ENCODE results near the gene SPOCK1. TPM values are rescaled to one million over a fixed set of nuclear protein-coding genes. Genes with fewer than 3 reads are reported as not detected.
A peak's percentile ranks its signal among the peaks of the same experiment; 100 is the strongest.

Gene SPOCK1
- total RNA-seq, 1 experiment from 2014 or later, result 9.8 TPM

- Histone ChIP-seq H3F3A (ENCODE audit: low read length, unreplicated experiment) (no peaks in the 10 kb centered on the region), H3K79me2 (ENCODE audit: low read length) (no peaks in the 10 kb centered on the region), H4K20me1 (ENCODE audit: low read length) (no peaks in the 10 kb centered on the region), H3K27me3 (ENCODE audit: low read length) (no peaks in the 10 kb centered on the region), H3K27ac (ENCODE audit: low read length) (no peak overlapping the region), H3K4me3 (ENCODE audit: low read length) (no peak overlapping the region), H3K9me2 (replicated peaks; ENCODE audit: low read length) (no peaks in the 10 kb centered on the region), H2AFZ (ENCODE audit: low read length) (no peak overlapping the region), H3K9me3 (ENCODE audit: low read length) (no peaks in the 10 kb centered on the region), H3K4me2 (ENCODE audit: low read length) (no peak overlapping the region), H3K9ac (ENCODE audit: low read length) (no peak overlapping the region), H3K4me1 (ENCODE audit: insufficient read depth, low read length) (no peaks in the 10 kb centered on the region), H3K36me3 (ENCODE audit: low read depth, low read length) (no peaks in the 10 kb centered on the region)
- BruUV-seq (replicated peaks), result no TSS peak
- ATAC-seq (no peak), DNase-seq (no peak)
- ChIA-PET POLR2A (ENCODE audit: unreplicated experiment) (no interaction called here), CTCF (no interaction called here)
- no peak for TF ChIP-seq EZH2phosphoT487 (IDR thresholded peaks at IDR 0.05; ENCODE audit: borderline replicate concordance, low read length)
- TF ChIP-seq, protein P1, sequence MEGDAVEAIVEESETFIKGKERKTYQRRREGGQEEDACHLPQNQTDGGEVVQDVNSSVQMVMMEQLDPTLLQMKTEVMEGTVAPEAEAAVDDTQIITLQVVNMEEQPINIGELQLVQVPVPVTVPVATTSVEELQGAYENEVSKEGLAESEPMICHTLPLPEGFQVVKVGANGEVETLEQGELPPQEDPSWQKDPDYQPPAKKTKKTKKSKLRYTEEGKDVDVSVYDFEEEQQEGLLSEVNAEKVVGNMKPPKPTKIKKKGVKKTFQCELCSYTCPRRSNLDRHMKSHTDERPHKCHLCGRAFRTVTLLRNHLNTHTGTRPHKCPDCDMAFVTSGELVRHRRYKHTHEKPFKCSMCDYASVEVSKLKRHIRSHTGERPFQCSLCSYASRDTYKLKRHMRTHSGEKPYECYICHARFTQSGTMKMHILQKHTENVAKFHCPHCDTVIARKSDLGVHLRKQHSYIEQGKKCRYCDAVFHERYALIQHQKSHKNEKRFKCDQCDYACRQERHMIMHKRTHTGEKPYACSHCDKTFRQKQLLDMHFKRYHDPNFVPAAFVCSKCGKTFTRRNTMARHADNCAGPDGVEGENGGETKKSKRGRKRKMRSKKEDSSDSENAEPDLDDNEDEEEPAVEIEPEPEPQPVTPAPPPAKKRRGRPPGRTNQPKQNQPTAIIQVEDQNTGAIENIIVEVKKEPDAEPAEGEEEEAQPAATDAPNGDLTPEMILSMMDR (conservative IDR thresholded peaks at IDR 0.05; ENCODE audit: low read depth, low read length), result no peak
- TF ChIP-seq EZH2 (IDR thresholded peaks at IDR 0.05; ENCODE audit: low read length, unreplicated experiment), result no peak
- intact Hi-C loops (cut with micrococcal nuclease), result loop anchor here (5.0 kb wide), 1 partner anchor 252 kb away; no protein-coding TSS in a partner anchor
Measured at GRCh38 chr5:137054792-137055191, 444.3 kb downstream of the SPOCK1 start.

DNA sequence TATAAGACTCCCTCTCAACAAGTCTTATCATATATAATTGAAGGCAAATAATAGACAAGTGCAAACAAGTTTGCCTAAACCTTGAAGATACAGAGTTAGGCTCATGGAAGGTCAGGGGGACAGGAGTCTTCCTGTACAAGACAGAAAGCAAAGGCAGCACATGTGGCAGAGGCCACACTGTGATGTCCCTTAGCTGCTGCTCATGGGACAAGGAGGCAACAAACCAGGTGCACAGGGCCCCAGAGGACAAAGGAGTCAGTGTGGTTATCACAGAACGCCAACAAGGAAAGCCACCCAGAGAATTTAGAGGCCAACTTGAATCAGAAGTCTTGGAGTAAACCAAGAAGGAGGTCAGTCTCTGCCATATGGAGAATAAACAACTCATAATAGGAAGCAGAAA, 444.8 kb downstream of the SPOCK1 start:
- Histone ChIP-seq H3K9me3 (ENCODE audit: low read length) (no peaks in the 10 kb centered on the region), H3K9me2 (replicated peaks; ENCODE audit: low read length) (no peaks in the 10 kb centered on the region), H3K4me2 (ENCODE audit: low read length) (no peak overlapping the region), H3K27me3 (ENCODE audit: low read length) (no peaks in the 10 kb centered on the region), H3K9ac (ENCODE audit: low read length) (no peak overlapping the region), H3K36me3 (ENCODE audit: low read depth, low read length) (no peaks in the 10 kb centered on the region), H2AFZ (ENCODE audit: low read length) (no peak overlapping the region), H3F3A (ENCODE audit: low read length, unreplicated experiment) (no peaks in the 10 kb centered on the region), H3K27ac (ENCODE audit: low read length) (no peak overlapping the region), H4K20me1 (ENCODE audit: low read length) (no peaks in the 10 kb centered on the region), H3K4me3 (ENCODE audit: low read length) (no peak overlapping the region), H3K79me2 (ENCODE audit: low read length) (no peaks in the 10 kb centered on the region), H3K4me1 (ENCODE audit: insufficient read depth, low read length) (no peaks in the 10 kb centered on the region)
- TF ChIP-seq EZH2phosphoT487 (IDR thresholded peaks at IDR 0.05; ENCODE audit: borderline replicate concordance, low read length) (no peak), EZH2 (IDR thresholded peaks at IDR 0.05; ENCODE audit: low read length, unreplicated experiment) (no peak)
- TF ChIP-seq, protein P1 (conservative IDR thresholded peaks at IDR 0.05; ENCODE audit: low read depth, low read length), result no peak
- CTCF ChIA-PET, result no interaction called here
- POLR2A ChIA-PET (ENCODE audit: unreplicated experiment), result no interaction called here
- BruUV-seq (replicated peaks), result no TSS peak
- intact Hi-C loops (cut with micrococcal nuclease), result loop anchor here (5.0 kb wide), 1 partner anchor 252 kb away; no protein-coding TSS in a partner anchor
- DNase-seq, result no peak
- no peak for ATAC-seq

DNA sequence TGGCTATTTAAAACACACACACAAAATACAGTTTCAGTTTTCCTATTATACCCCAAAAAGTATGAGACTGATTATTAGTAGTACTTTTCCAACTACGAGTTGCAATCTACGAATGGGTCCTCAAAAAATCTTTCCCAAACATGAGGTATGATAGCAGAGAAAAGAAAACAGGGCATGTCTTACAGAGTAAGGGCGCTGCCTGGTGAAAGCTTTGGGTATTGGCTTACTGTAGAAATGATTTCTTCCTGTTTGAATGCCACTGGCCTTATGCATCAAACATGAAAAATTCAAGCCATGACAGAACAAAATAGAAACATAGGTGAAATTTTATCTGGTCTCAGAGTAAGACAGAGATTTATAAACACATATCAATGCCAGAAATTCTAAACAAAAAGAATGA, 448.0 kb downstream of the SPOCK1 start:
- Histone ChIP-seq H3K4me1 (ENCODE audit: insufficient read depth, low read length) (no peaks in the 10 kb centered on the region), H3K9me2 (replicated peaks; ENCODE audit: low read length) (no peaks in the 10 kb centered on the region), H3K27ac (ENCODE audit: low read length) (no peak overlapping the region), H2AFZ (ENCODE audit: low read length) (no peak overlapping the region), H3K4me3 (ENCODE audit: low read length) (no peak overlapping the region), H3K27me3 (ENCODE audit: low read length) (no peaks in the 10 kb centered on the region), H3K36me3 (ENCODE audit: low read depth, low read length) (no peaks in the 10 kb centered on the region), H4K20me1 (ENCODE audit: low read length) (no peaks in the 10 kb centered on the region), H3K9me3 (ENCODE audit: low read length) (no peaks in the 10 kb centered on the region), H3F3A (ENCODE audit: low read length, unreplicated experiment) (no peaks in the 10 kb centered on the region), H3K4me2 (ENCODE audit: low read length) (no peak overlapping the region), H3K9ac (ENCODE audit: low read length) (no peak overlapping the region), H3K79me2 (ENCODE audit: low read length) (no peaks in the 10 kb centered on the region)
- TF ChIP-seq, protein P1 (conservative IDR thresholded peaks at IDR 0.05; ENCODE audit: low read depth, low read length), result peak; percentile 65; the same call in 1 of the 2 replicates
- no peak for TF ChIP-seq EZH2phosphoT487 (IDR thresholded peaks at IDR 0.05; ENCODE audit: borderline replicate concordance, low read length)
- DNase-seq, result peak; percentile 52
- 0 out of 2 replicates have a peak, but pooled peaks have one; percentile 29 for ATAC-seq
- BruUV-seq (replicated peaks), result no TSS peak
- POLR2A ChIA-PET (ENCODE audit: unreplicated experiment), result no interaction called here
- intact Hi-C loops (cut with micrococcal nuclease), result loop anchor here (5.0 kb wide), 1 partner anchor 249 kb away; no protein-coding TSS in a partner anchor
- CTCF ChIA-PET, result no interaction called here
